ENCODE results near the gene GSTT4. TPM values are rescaled to one million over a fixed set of nuclear protein-coding genes. Genes with fewer than 3 reads are reported as not detected.
"Not testable (repeated sequence)": the region's sequence is repeated elsewhere in the genome, so short reads cannot be mapped to it uniquely, and the experiment has no call there.

GSTT4 gene
- total and polyA plus RNA-seq, 9 of the 15 experiments (the other 6 are each of a cell fraction or from before 2014, with no cell fraction given): not detected

DNA sequence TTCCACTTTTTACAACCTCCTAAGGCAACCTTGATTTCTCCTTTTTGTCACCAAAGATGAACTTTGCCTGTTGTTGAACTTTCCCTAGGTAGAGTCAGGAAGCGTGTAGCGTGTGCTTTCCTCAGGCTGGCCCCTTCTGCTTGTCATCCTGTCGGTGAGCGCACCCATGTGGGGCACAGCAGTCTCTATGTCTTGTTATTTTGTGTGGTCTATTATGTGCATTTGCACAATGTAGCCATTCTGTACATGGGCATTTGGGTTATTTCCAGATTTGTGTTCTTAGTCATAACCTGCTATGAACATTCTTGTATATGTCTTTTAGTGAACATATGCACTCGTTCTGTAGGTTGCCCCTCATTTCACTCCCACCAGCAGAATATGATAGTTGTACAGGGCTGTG lies 40.8 kb upstream of the GSTT4 start (continued):
- TF ChIP-seq STAT5A (IDR thresholded peaks at IDR 0.05; ENCODE audit: borderline replicate concordance, low read length) (no peak), RBM14 (IDR thresholded peaks at IDR 0.05; ENCODE audit: borderline replicate concordance, insufficient read depth, low read depth, low read length) (no peak), RBM34 (IDR thresholded peaks at IDR 0.05; ENCODE audit: borderline replicate concordance, insufficient read depth, low read length) (no peak), SREBF1 (IDR thresholded peaks at IDR 0.05; ENCODE audit: borderline replicate concordance, low read depth, low read length) (no peak), ELF1 (tag; IDR thresholded peaks at IDR 0.05) (no peak)

DNA sequence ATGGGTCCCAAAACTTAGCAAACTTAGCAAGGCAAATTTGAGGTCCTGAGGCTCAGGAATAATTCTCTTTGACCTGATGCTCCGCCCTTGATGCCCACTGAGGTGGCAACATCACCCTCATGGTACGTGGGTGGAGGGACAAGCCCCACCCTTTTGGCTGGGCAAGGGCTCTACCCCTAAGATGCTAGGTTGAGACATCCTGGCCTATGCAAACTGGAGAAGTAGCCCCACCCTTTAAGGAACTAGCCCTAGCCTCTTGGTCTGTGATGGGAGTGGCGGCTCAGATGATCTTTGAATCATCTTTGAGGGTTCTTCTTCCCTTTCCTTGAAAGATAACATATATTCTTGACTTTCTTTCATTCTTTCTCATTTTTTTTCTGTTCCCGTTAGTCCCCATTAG lies 38.7 kb upstream of the GSTT4 start:
- WGBS (ENCODE audit: insufficient coverage, low coverage, missing lambda C conversion rate): 81% methylated on average over 3 of the region's 4 CpGs
- intact Hi-C loops (cut with micrococcal nuclease) (no loop called here), in situ Hi-C loops (cut with MboI) (no loop called here)
- no peak overlapping the region for H3K27ac ChIP-seq (ENCODE audit: extremely low read depth, low read depth, low read length)
- no peaks in the 10 kb centered on the region for H3K9me3 ChIP-seq (replicated peaks; ENCODE audit: control insufficient read depth, insufficient read depth, low read depth, low read length)
- no peaks in the 10 kb centered on the region for H3K27me3 ChIP-seq (ENCODE audit: control insufficient read depth in 2 of 2, insufficient read depth in 2 of 2, low read length in 2 of 2)
- no peak overlapping the region for H2AFZ ChIP-seq (ENCODE audit: low read depth, low read length)
- H3K36me3 ChIP-seq (ENCODE audit: control insufficient read depth, insufficient read depth, low read length): peaks cover 84% of the 10 kb centered on the region; the same call in 2 of the 3 replicates
- FAIRE-seq (no peak), ATAC-seq (no peak), DNase-seq (ENCODE audit: extremely low read depth in 1 of 4, low spot score in 3 of 4) (no peak)
- ChIA-PET POLR2A (no interaction called here), CTCF (ENCODE audit: low intra/inter-chr PET ratio) (no interaction called here)
- TF ChIP-seq ZKSCAN8 (CRISPR knock-in tag; IDR thresholded peaks at IDR 0.05): no peak
- no peak for TF ChIP-seq MTA3 (IDR thresholded peaks at IDR 0.05; ENCODE audit: borderline replicate concordance)
- TF ChIP-seq JUNB (CRISPR knock-in tag; conservative IDR thresholded peaks at IDR 0.05): no peak
- TF ChIP-seq PCBP1 (IDR thresholded peaks at IDR 0.05; ENCODE audit: low read depth, low read length, poor library complexity, severe bottlenecking): no peak
- TF ChIP-seq SMARCA4 (IDR thresholded peaks at IDR 0.05): no peak
- TF ChIP-seq, protein P1, sequence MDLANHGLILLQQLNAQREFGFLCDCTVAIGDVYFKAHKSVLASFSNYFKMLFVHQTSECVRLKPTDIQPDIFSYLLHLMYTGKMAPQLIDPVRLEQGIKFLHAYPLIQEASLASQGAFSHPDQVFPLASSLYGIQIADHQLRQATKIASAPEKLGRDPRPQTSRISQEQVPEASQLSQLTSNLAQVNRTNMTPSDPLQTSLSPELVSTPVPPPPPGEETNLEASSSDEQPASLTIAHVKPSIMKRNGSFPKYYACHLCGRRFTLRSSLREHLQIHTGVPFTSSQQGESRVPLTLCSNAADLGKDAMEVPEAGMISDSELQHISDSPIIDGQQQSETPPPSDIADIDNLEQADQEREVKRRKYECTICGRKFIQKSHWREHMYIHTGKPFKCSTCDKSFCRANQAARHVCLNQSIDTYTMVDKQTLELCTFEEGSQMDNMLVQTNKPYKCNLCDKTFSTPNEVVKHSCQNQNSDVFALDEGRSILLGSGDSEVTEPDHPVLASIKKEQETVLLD (IDR thresholded peaks at IDR 0.05): no peak
- TF ChIP-seq ILK (tag; IDR thresholded peaks at IDR 0.05; ENCODE audit: borderline replicate concordance, low read depth): no peak
- TF ChIP-seq KDM1A (IDR thresholded peaks at IDR 0.05): no peak
- no peak for TF ChIP-seq CREBBP (IDR thresholded peaks at IDR 0.05; ENCODE audit: low read depth, low read length)
- H3K4me3 ChIP-seq: no peak overlapping the region
- no TSS peak for BruUV-seq (replicated peaks)
- no peak overlapping the region for H3K4me2 ChIP-seq (ENCODE audit: insufficient read depth, low read length)
- no peak overlapping the region for H3K9ac ChIP-seq (ENCODE audit: insufficient read depth in 1 of 2, low read depth in 2 of 2, low read length in 2 of 2)
- H4K20me1 ChIP-seq (replicated peaks; ENCODE audit: control insufficient read depth, insufficient read depth, low read length): no peaks in the 10 kb centered on the region
- no peaks in the 10 kb centered on the region for H3K9me1 ChIP-seq (ENCODE audit: control insufficient read depth, insufficient read depth, low read length)
- no peaks in the 10 kb centered on the region for H3K79me2 ChIP-seq (ENCODE audit: control insufficient read depth, insufficient read depth, low read length)
- H3K4me1 ChIP-seq (replicated peaks in 1 of 2; ENCODE audit: control insufficient read depth in 2 of 2, insufficient read depth in 2 of 2, low read length in 2 of 2): no peaks in the 10 kb centered on the region

DNA sequence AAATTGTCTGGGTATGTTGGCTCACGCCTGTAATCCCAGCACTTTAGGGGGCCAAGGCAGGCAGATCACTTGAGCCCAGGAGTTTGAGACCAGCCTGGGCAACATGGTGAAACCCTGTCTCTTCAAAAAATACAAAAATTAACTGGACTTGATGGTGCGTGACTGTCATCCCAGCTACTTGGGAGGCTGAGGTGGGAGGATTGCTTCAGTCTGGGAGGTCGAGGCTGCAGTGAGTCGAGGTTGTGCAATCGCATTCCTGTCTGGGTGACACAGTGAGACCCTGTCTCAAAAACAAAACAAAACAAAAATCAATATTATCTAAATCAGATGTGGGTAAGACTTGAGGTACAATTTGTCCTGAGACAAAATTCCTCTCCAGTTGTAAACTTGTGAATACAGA lies 38.2 kb upstream of the GSTT4 start:
- POLR2A ChIA-PET: not testable (repeated sequence)

More for the DNA sequence above, 38.2 kb upstream of the GSTT4 start:
- 86% methylated on average over 5 of the region's 5 CpGs for WGBS (ENCODE audit: insufficient coverage, low coverage, missing lambda C conversion rate)
- H2AFZ ChIP-seq (ENCODE audit: low read depth, low read length); H3K79me2 ChIP-seq (ENCODE audit: control insufficient read depth, insufficient read depth, low read length); FAIRE-seq; H3K9ac ChIP-seq (ENCODE audit: insufficient read depth in 1 of 2, low read depth in 2 of 2, low read length in 2 of 2); intact Hi-C loops (cut with micrococcal nuclease); BruUV-seq (replicated peaks); H3K4me2 ChIP-seq (ENCODE audit: insufficient read depth, low read length); CTCF ChIA-PET (ENCODE audit: low intra/inter-chr PET ratio); H3K9me1 ChIP-seq (ENCODE audit: control insufficient read depth, insufficient read depth, low read length); DNase-seq (ENCODE audit: extremely low read depth in 1 of 4, low spot score in 3 of 4); in situ Hi-C loops (cut with MboI); H3K27me3 ChIP-seq (ENCODE audit: control insufficient read depth in 2 of 2, insufficient read depth in 2 of 2, low read length in 2 of 2); H3K27ac ChIP-seq (ENCODE audit: extremely low read depth, low read depth, low read length); H3K4me1 ChIP-seq (replicated peaks in 1 of 2; ENCODE audit: control insufficient read depth in 2 of 2, insufficient read depth in 2 of 2, low read length in 2 of 2); ATAC-seq; H3K4me3 ChIP-seq; H3K9me3 ChIP-seq (replicated peaks; ENCODE audit: control insufficient read depth, insufficient read depth, low read depth, low read length); H4K20me1 ChIP-seq (replicated peaks; ENCODE audit: control insufficient read depth, insufficient read depth, low read length): not testable (repeated sequence)
- H3K36me3 ChIP-seq (ENCODE audit: control insufficient read depth, insufficient read depth, low read length): peaks cover 84% of the 10 kb centered on the region; the same call in 2 of the 3 replicates

Measured in K562 (cell line).